Measurements from ENCODE around the gene PYY. TPM values are rescaled to one million over a fixed set of nuclear protein-coding genes. Genes with fewer than 3 reads are reported as not detected.

PYY gene
- total RNA-seq, 2 experiments from 2014 or later = not detected

DNA sequence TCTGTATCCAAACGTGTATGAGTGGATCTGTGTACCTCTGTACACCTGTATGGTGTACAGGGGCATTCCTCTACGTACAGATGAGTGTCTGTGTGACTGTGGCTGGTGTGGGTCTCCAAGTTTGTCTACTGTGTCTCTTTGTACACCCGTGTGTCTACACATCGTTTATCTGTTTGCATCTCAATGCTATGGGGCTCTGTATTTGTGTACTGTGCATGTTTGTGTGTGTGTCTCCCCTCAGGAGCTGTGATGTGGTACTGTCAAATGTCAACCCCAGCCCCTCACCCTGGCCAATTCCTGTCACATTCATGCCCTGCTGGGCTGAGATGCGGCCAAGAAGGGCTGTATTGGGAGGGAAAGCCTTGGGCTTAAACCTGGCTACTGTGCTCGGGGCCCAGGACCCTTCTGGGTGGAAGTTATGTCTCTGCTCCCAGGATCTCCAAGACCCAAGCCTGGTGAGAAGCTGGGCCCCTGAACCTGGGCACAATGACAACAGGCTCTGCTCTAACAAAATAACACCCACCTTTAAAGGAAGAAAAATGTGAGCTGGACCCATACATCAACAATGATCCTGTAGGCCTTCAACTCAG lies 47.2 kb upstream of the PYY start:
- peaks cover under 1% of the 10 kb centered on the region for H3K4me1 ChIP-seq (ENCODE audit: insufficient read depth, low read length, poor library complexity, severe bottlenecking)
- intact Hi-C loops (cut with micrococcal nuclease; ENCODE audit: unreplicated experiment) = no loop called here
- no peak overlapping the region for H3K27ac ChIP-seq (ENCODE audit: low read depth, low read length, poor library complexity, severe bottlenecking)
- ChIA-PET CTCF (ENCODE audit: unreplicated experiment) (no interaction called here), POLR2A (no interaction called here)
- no peaks in the 10 kb centered on the region for H3K79me2 ChIP-seq (ENCODE audit: insufficient read depth, low read depth, low read length)
- H3K9me2 ChIP-seq (ENCODE audit: insufficient read depth, low read length) = no peaks in the 10 kb centered on the region
- no peak overlapping the region for H3K4me2 ChIP-seq (ENCODE audit: low read length)
- no peaks in the 10 kb centered on the region for H3K9me3 ChIP-seq (ENCODE audit: low read length)
- no peak for DNase-seq (ENCODE audit: low spot score)
- H4K20me1 ChIP-seq (ENCODE audit: insufficient read depth, low read length) = no peaks in the 10 kb centered on the region
- no peaks in the 10 kb centered on the region for H3K36me3 ChIP-seq (ENCODE audit: insufficient read depth, low read length)
- BruUV-seq (replicated peaks) = no TSS peak
- no peak overlapping the region for H2AFZ ChIP-seq (ENCODE audit: low read length)
- H3K4me3 ChIP-seq (ENCODE audit: low read depth, low read length, poor library complexity, severe bottlenecking) = no peak overlapping the region
- TF ChIP-seq EZH2phosphoT487 (IDR thresholded peaks at IDR 0.05; ENCODE audit: borderline replicate concordance, low read depth, low read length) = no peak
- TF ChIP-seq, protein P1, sequence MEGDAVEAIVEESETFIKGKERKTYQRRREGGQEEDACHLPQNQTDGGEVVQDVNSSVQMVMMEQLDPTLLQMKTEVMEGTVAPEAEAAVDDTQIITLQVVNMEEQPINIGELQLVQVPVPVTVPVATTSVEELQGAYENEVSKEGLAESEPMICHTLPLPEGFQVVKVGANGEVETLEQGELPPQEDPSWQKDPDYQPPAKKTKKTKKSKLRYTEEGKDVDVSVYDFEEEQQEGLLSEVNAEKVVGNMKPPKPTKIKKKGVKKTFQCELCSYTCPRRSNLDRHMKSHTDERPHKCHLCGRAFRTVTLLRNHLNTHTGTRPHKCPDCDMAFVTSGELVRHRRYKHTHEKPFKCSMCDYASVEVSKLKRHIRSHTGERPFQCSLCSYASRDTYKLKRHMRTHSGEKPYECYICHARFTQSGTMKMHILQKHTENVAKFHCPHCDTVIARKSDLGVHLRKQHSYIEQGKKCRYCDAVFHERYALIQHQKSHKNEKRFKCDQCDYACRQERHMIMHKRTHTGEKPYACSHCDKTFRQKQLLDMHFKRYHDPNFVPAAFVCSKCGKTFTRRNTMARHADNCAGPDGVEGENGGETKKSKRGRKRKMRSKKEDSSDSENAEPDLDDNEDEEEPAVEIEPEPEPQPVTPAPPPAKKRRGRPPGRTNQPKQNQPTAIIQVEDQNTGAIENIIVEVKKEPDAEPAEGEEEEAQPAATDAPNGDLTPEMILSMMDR (conservative IDR thresholded peaks at IDR 0.05; ENCODE audit: low read length) = no peak

DNA sequence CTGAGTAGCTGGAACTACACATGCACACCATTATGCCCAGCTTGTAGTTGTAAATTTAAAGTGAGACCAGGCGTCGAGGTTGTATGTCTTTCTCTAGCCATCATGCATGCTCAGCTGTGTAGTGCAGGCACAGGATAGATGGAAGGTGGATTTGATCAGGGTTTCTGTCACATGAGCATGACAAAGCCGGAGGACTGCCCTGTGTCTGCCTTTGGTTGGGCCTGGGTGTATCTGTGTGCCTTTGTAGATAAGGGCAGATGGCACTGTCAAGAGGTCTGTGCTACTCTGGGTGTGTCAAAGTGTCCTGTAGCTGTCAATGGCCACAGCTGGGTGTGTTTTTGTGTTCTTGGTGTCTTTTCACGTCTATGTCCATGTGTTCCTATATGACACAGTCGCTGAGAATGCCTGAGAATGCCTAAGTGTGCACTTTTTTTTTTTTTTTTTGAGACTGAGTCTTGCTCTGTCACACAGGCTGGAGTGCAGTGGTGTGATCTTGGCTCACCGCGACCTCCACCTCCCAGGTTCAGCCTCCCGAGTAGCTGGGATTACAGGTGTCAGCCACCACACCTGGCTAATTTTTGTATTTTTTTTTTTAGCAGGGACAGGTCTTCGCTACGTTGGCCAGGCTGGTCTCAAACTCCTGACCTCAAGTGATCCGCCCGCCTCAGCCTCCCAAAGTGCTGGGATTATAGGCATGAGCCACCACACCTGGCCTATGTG lies 46.6 kb upstream of the PYY start:
- intact Hi-C loops (cut with micrococcal nuclease; ENCODE audit: unreplicated experiment) = no loop called here
- H3K4me2 ChIP-seq (ENCODE audit: low read length) = no peak overlapping the region
- no peak overlapping the region for H2AFZ ChIP-seq (ENCODE audit: low read length)
- no peaks in the 10 kb centered on the region for H3K9me3 ChIP-seq (ENCODE audit: low read length)
- ChIA-PET POLR2A (no interaction called here), CTCF (ENCODE audit: unreplicated experiment) (no interaction called here)
- no peaks in the 10 kb centered on the region for H4K20me1 ChIP-seq (ENCODE audit: insufficient read depth, low read length)
- DNase-seq (ENCODE audit: low spot score) = no peak
- TF ChIP-seq, protein P1 (conservative IDR thresholded peaks at IDR 0.05; ENCODE audit: low read length) = no peak
- no peak for TF ChIP-seq EZH2phosphoT487 (IDR thresholded peaks at IDR 0.05; ENCODE audit: borderline replicate concordance, low read depth, low read length)
- no peaks in the 10 kb centered on the region for H3K4me1 ChIP-seq (ENCODE audit: insufficient read depth, low read length, poor library complexity, severe bottlenecking)
- no peak overlapping the region for H3K27ac ChIP-seq (ENCODE audit: low read depth, low read length, poor library complexity, severe bottlenecking)
- no peaks in the 10 kb centered on the region for H3K9me2 ChIP-seq (ENCODE audit: insufficient read depth, low read length)
- H3K36me3 ChIP-seq (ENCODE audit: insufficient read depth, low read length) = no peaks in the 10 kb centered on the region
- H3K4me3 ChIP-seq (ENCODE audit: low read depth, low read length, poor library complexity, severe bottlenecking) = no peak overlapping the region
- no peaks in the 10 kb centered on the region for H3K79me2 ChIP-seq (ENCODE audit: insufficient read depth, low read depth, low read length)
- no TSS peak for BruUV-seq (replicated peaks)

DNA sequence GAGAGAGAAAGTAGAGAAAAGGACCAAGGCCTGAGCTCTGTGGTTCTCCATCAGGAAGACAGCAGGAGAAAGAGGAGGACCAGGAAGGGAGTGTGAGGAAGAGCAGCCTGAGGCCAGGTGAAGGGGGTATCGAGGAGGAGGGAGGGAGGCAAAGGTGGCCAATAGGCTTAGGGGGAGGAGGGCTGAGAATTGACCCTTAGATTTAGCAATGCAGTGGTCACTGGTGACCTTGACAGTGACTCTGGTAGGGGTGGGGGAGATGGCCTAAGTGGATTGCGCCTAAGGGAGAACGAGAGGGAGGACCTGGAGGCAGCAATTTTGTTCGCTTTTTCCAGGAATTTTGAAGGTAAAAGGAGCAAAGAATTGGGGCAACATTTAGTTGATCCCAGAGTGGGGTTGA lies 45.3 kb upstream of the PYY start:
- Histone ChIP-seq H3K9me2 (ENCODE audit: insufficient read depth, low read length) (no peaks in the 10 kb centered on the region), H4K20me1 (ENCODE audit: insufficient read depth, low read length) (no peaks in the 10 kb centered on the region), H3K79me2 (ENCODE audit: insufficient read depth, low read depth, low read length) (no peaks in the 10 kb centered on the region), H3K36me3 (ENCODE audit: insufficient read depth, low read length) (no peaks in the 10 kb centered on the region), H3K27ac (ENCODE audit: low read depth, low read length, poor library complexity, severe bottlenecking) (no peak overlapping the region), H3K4me1 (ENCODE audit: insufficient read depth, low read length, poor library complexity, severe bottlenecking) (no peaks in the 10 kb centered on the region), H3K9me3 (ENCODE audit: low read length) (no peaks in the 10 kb centered on the region), H3K4me2 (ENCODE audit: low read length) (no peak overlapping the region), H2AFZ (ENCODE audit: low read length) (no peak overlapping the region), H3K4me3 (ENCODE audit: low read depth, low read length, poor library complexity, severe bottlenecking) (no peak overlapping the region)
- DNase-seq (ENCODE audit: low spot score) = no peak
- POLR2A ChIA-PET = no interaction called here
- no peak for TF ChIP-seq EZH2phosphoT487 (IDR thresholded peaks at IDR 0.05; ENCODE audit: borderline replicate concordance, low read depth, low read length)
- TF ChIP-seq, protein P1 (conservative IDR thresholded peaks at IDR 0.05; ENCODE audit: low read length) = no peak
- intact Hi-C loops (cut with micrococcal nuclease; ENCODE audit: unreplicated experiment) = no loop called here
- no TSS peak for BruUV-seq (replicated peaks)
- CTCF ChIA-PET (ENCODE audit: unreplicated experiment) = no interaction called here
